ENCODE results near the gene ING4. TPM values are rescaled to one million over a fixed set of nuclear protein-coding genes. Genes with fewer than 3 reads are reported as not detected.

ING4 gene
- total and polyA plus RNA-seq, 2 of the 13 experiments (the other 11 are each of a cell fraction or from before 2014, with no cell fraction given), result 14.4 to 32.4 TPM

- TF ChIP-seq TEF (CRISPR knock-in tag; IDR thresholded peaks at IDR 0.05), result 0 out of 2 replicates have a peak, but pooled peaks have one; percentile 26
- peak; percentile 91 for TF ChIP-seq IKZF5 (CRISPR knock-in tag; IDR thresholded peaks at IDR 0.05)
- 0 out of 2 replicates have a peak, but pooled peaks have one; percentile 15 for TF ChIP-seq ZNF441 (CRISPR knock-in tag; IDR thresholded peaks at IDR 0.05; ENCODE audit: borderline replicate concordance)
- TF ChIP-seq AKAP8 (CRISPR knock-in tag; IDR thresholded peaks at IDR 0.05), result no peak
- no peak for TF ChIP-seq IKZF4 (CRISPR knock-in tag; IDR thresholded peaks at IDR 0.05; ENCODE audit: borderline replicate concordance, low read depth, not compliant biosample characterization)
- 0 out of 2 replicates have a peak, but pooled peaks have one; percentile 77 for TF ChIP-seq SMAD3 (CRISPR knock-in tag; IDR thresholded peaks at IDR 0.05)
- no peak for TF ChIP-seq WIZ (CRISPR knock-in tag; IDR thresholded peaks at IDR 0.05)
- no peak for TF ChIP-seq MLX (CRISPR knock-in tag; IDR thresholded peaks at IDR 0.05)
- no peak for TF ChIP-seq ZNF790 (CRISPR knock-in tag; IDR thresholded peaks at IDR 0.05; ENCODE audit: borderline replicate concordance)
- peak; percentile 91 for TF ChIP-seq ZGPAT (CRISPR knock-in tag; IDR thresholded peaks at IDR 0.05)
- TF ChIP-seq MATR3 (CRISPR knock-in tag; IDR thresholded peaks at IDR 0.05), result no peak
- no peak for TF ChIP-seq HNRNPLL (IDR thresholded peaks at IDR 0.05; ENCODE audit: low read depth, low read length, poor library complexity, severe bottlenecking)
- TF ChIP-seq EEA1 (CRISPR knock-in tag; IDR thresholded peaks at IDR 0.05; ENCODE audit: borderline replicate concordance), result no peak
- no peak; the same call in 1 of the 2 replicates for TF ChIP-seq ZNF264 (CRISPR knock-in tag; IDR thresholded peaks at IDR 0.05)
- TF ChIP-seq ZNF460 (CRISPR knock-in tag; IDR thresholded peaks at IDR 0.05; ENCODE audit: borderline replicate concordance), result no peak
- TF ChIP-seq THYN1 (CRISPR knock-in tag; IDR thresholded peaks at IDR 0.05; ENCODE audit: borderline replicate concordance, low read depth), result no peak
- TF ChIP-seq PLSCR1 (CRISPR knock-in tag; IDR thresholded peaks at IDR 0.05; ENCODE audit: borderline replicate concordance), result no peak
- peak; percentile 95 for TF ChIP-seq GATAD1 (CRISPR knock-in tag; IDR thresholded peaks at IDR 0.05)
- no peak for TF ChIP-seq BHLHE40 (IDR thresholded peaks at IDR 0.05; ENCODE audit: low read length)
- no peak; the same call in 1 of the 2 replicates for TF ChIP-seq DRAP1 (CRISPR knock-in tag; IDR thresholded peaks at IDR 0.05)
- peak; percentile 76 for TF ChIP-seq ZMYM4 (CRISPR knock-in tag; IDR thresholded peaks at IDR 0.05)
- TF ChIP-seq NFYB (CRISPR knock-in tag; IDR thresholded peaks at IDR 0.05), result peak; percentile 52
Observed at GRCh38 chr12:6662906-6663742, at the start of gene ING4 (continued).
